K562 (cell line): ENCODE measurements around the gene TRIM2. TPM values are rescaled to one million over a fixed set of nuclear protein-coding genes. Genes with fewer than 3 reads are reported as not detected.

ENCODE experiments used
- ARNT ChIP-seq, 2 experiments: fragments of 450-650 bp; IDR thresholded peaks; 2 replicates each; pipeline ENCODE4 v1.6.1; 2016; ENCODE audit warnings: mild to moderate bottlenecking in 1 of 2
- CBX3 ChIP-seq, 2 experiments: IDR thresholded peaks; 1 replicate in 1 of 2; 2 replicates in 1 of 2; pipeline ENCODE4 v1.6.1; 2012; ENCODE audit warnings: inconsistent platforms in 2 of 2, low read length in 2 of 2, borderline replicate concordance in 1 of 2, control low read depth in 1 of 2
- ELF1 ChIP-seq: fragments of 200-800 bp; sonication (Bioruptor generic); IDR thresholded peaks from 2 replicates; pipeline ENCODE4 v1.6.1; 2016; ENCODE audit warnings: missing genetic modification characterization, missing compliant biosample characterization
- ELF4 ChIP-seq: fragments of 450-650 bp; formaldehyde crosslinking; IDR thresholded peaks from 2 replicates; pipeline ENCODE4 v1.4.0; 2022; ENCODE audit warnings: missing genetic modification characterization
- ETV5 ChIP-seq: sonication (generic); formaldehyde crosslinking; IDR thresholded peaks from 2 replicates; pipeline ENCODE4 v1.4.0; 2020; ENCODE audit warnings: low read depth, mild to moderate bottlenecking, missing genetic modification reagents
- HDAC1 ChIP-seq, 2 experiments: fragments of 450-650 bp; IDR thresholded peaks; 2 replicates each; pipeline ENCODE4 v1.6.1; 2016 to 2017; ENCODE audit warnings: inconsistent platforms in 1 of 2, mild to moderate bottlenecking in 1 of 2, moderate library complexity in 1 of 2
- HNRNPUL1 ChIP-seq: fragments of 200-400 bp; formaldehyde crosslinking; IDR thresholded peaks from 2 replicates; pipeline ENCODE4 v1.6.1; 2017; ENCODE audit warnings: low read length
- KLF1 ChIP-seq: fragments of 450-650 bp; IDR thresholded peaks from 2 replicates; pipeline ENCODE4 v1.6.1; 2016; ENCODE audit warnings: missing genetic modification characterization, missing compliant biosample characterization
- NCOA1 ChIP-seq: fragments of 450-650 bp; IDR thresholded peaks from 2 replicates; pipeline ENCODE4 v1.6.1; 2016; ENCODE audit warnings: low read depth
- OTX1 ChIP-seq: fragments of 450-650 bp; formaldehyde crosslinking; IDR thresholded peaks from 2 replicates; pipeline ENCODE4 v1.4.0; 2022; ENCODE audit warnings: mild to moderate bottlenecking
- POLR3A ChIP-seq: IDR thresholded peaks from 2 replicates; pipeline ENCODE4 v1.6.1; 2011; ENCODE audit warnings: borderline replicate concordance, mild to moderate bottlenecking, moderate library complexity; ENCODE audit not compliant: insufficient read length, insufficient read depth; ENCODE audit errors: extremely low read depth
- SIN3A ChIP-seq, 2 experiments: fragments of 150-350 bp in 1 of 2; IDR thresholded peaks; 2 replicates each; pipeline ENCODE4 v1.6.1; 2011 to 2016; ENCODE audit warnings: borderline replicate concordance in 2 of 2, low read depth in 2 of 2, low read length in 2 of 2, mild to moderate bottlenecking in 2 of 2, moderate library complexity in 2 of 2; ENCODE audit not compliant: control insufficient read depth in 1 of 2
- TBP ChIP-seq: optimal IDR thresholded peaks from 2 replicates; pipeline ENCODE3; 2011; ENCODE audit warnings: low read depth, low read length, improper control_type of control experiment
- TCF7L2 ChIP-seq: fragments of 150-350 bp; IDR thresholded peaks from 2 replicates; pipeline ENCODE4 v1.6.1; 2016; ENCODE audit warnings: low read depth, mild to moderate bottlenecking, low read length, moderate library complexity
- ZBTB17 ChIP-seq: fragments of 450-650 bp; formaldehyde crosslinking; IDR thresholded peaks from 2 replicates; pipeline ENCODE4 v1.4.0; 2020; ENCODE audit warnings: mild to moderate bottlenecking
- ZFX ChIP-seq: sonication (generic); formaldehyde crosslinking; IDR thresholded peaks from 2 replicates; pipeline ENCODE4 v1.8.0; 2022; ENCODE audit warnings: mild to moderate bottlenecking, missing genetic modification reagents, moderate library complexity
- polyA plus RNA-seq, 8 experiments: library from polyadenylated mRNA; depleted of rRNA in 4 of 8; stranded (reverse) in 5 of 8; unstranded in 3 of 8; fragments of >200 nt; fragmentation: Nextera tagmentation in 2 of 8; fragmentation: Illumina TruSeq in 1 of 8; extraction: Ambion mirVana in 2 of 8; extraction: Trizol in 1 of 8; gene quantifications; 2 replicates each; pipeline versions ENCODE4 v1.2.1 to v1.2.3, GENCODE V29; 2011 to 2014; ENCODE audit warnings: inconsistent platforms in 1 of 8, missing spikeins in 1 of 8
- total RNA-seq, 7 experiments: library from RNA; depleted of rRNA in 6 of 7; stranded (reverse); fragments of >200 nt in 6 of 7; fragmentation: Illumina TruSeq in 2 of 7; extraction: Trizol in 2 of 7; gene quantifications; 2 replicates each; pipeline versions ENCODE4 v1.2.1 to v1.2.3, GENCODE V29; 2011 to 2021; ENCODE audit warnings: low replicate concordance in 1 of 7
- TF ChIP-seq, protein P1 (sequence below), 2 experiments: fragments of 450-650 bp in 1 of 2; sonication (generic) in 1 of 2; formaldehyde crosslinking in 1 of 2; IDR thresholded peaks; 2 replicates each; pipeline versions ENCODE4 v1.7.1 to v1.9.0; 2016 to 2022; ENCODE audit warnings: inconsistent platforms in 1 of 2, mild to moderate bottlenecking in 1 of 2, missing genetic modification reagents in 1 of 2
- TF ChIP-seq, protein P2 (sequence below): sonication (generic); formaldehyde crosslinking; IDR thresholded peaks from 2 replicates; pipeline ENCODE4 v1.8.0; 2022; ENCODE audit warnings: missing genetic modification reagents, mild to moderate bottlenecking, borderline replicate concordance

The TRIM2 gene
- total and polyA plus RNA-seq, 9 of the 15 experiments (the other 6 are each of a cell fraction or from before 2014, with no cell fraction given), result 0.01 to 0.41 (median 0.13) TPM; not detected in 1

DNA sequence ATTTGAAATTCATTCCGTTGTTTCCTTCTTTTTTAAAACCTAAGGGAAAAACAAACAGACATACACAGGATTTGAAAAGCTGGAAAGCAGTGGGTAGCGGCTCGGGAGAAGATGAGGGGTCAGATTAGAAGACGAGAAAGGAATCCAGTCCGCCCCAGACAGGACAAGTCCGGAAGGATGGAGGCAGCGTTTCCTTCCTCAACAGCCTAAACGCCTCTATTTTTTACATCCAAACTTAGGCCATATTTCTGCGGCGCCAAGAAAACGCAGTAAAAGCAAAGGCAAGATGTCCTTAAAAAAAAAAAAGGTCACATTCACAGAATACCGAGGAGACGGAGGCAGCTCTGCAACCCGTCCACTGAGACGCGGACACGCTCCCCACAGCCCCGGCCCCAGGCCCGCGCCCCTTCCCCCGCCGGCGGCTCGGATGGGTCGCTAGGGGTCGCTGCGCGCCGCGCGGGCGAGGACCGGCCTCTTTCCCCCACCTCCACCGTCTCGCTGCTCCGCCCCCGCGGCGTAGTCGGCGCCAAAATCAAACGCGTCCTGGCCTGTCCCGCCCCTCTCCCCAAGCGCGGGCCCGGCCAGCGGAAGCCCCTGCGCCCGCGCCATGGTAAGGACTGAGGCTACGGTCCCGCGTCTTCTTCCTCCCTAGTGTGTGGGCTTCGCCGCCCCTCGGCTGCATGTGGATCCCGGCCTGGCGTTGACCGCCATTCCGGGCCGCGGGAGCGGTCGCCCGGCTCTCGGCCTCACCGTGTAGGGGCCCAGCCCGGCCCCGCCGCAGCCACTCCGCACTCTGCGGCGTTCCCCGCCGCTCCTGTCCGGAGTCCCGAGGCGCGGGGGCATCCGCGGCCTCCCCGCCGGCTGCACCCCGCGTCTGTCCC is 140.1 kb downstream of the TRIM2 start, which contains the start of gene MND1 (continued):
- TF ChIP-seq, protein P1, sequence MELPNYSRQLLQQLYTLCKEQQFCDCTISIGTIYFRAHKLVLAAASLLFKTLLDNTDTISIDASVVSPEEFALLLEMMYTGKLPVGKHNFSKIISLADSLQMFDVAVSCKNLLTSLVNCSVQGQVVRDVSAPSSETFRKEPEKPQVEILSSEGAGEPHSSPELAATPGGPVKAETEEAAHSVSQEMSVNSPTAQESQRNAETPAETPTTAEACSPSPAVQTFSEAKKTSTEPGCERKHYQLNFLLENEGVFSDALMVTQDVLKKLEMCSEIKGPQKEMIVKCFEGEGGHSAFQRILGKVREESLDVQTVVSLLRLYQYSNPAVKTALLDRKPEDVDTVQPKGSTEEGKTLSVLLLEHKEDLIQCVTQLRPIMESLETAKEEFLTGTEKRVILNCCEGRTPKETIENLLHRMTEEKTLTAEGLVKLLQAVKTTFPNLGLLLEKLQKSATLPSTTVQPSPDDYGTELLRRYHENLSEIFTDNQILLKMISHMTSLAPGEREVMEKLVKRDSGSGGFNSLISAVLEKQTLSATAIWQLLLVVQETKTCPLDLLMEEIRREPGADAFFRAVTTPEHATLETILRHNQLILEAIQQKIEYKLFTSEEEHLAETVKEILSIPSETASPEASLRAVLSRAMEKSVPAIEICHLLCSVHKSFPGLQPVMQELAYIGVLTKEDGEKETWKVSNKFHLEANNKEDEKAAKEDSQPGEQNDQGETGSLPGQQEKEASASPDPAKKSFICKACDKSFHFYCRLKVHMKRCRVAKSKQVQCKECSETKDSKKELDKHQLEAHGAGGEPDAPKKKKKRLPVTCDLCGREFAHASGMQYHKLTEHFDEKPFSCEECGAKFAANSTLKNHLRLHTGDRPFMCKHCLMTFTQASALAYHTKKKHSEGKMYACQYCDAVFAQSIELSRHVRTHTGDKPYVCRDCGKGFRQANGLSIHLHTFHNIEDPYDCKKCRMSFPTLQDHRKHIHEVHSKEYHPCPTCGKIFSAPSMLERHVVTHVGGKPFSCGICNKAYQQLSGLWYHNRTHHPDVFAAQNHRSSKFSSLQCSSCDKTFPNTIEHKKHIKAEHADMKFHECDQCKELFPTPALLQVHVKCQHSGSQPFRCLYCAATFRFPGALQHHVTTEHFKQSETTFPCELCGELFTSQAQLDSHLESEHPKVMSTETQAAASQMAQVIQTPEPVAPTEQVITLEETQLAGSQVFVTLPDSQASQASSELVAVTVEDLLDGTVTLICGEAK (IDR thresholded peaks at IDR 0.05), result no peak
- TF ChIP-seq, protein P1 (CRISPR knock-in tag; IDR thresholded peaks at IDR 0.05), result no peak
- TF ChIP-seq ARNT (IDR thresholded peaks at IDR 0.05) (no peak), ZFX (CRISPR knock-in tag) (peak; percentile 98), SIN3A (IDR thresholded peaks at IDR 0.05; ENCODE audit: borderline replicate concordance in 2 of 2, control insufficient read depth in 1 of 2, low read depth in 2 of 2, low read length in 2 of 2) (peak in 1 of 2 experiments; percentile 69; a peak in 2 of 4 replicates), TBP (peak; percentile 79), HNRNPUL1 (no peak), HDAC1 (IDR thresholded peaks at IDR 0.05) (peak in 1 of 2 experiments; percentile 97; a peak in 2 of 4 replicates), POLR3A (no peak), CBX3 (IDR thresholded peaks at IDR 0.05; ENCODE audit: borderline replicate concordance in 1 of 2, low read length in 2 of 2) (no peak), ELF1 (0 out of 2 replicates have a peak, but pooled peaks have one; percentile 12), ETV5 (CRISPR knock-in tag) (peak; percentile 77; the same call in 1 of the 2 replicates), OTX1 (CRISPR knock-in tag) (no peak), ZBTB17 (CRISPR knock-in tag) (no peak), TCF7L2 (no peak), NCOA1 (no peak), ELF4 (no peak), KLF1 (tag) (no peak)
- TF ChIP-seq, protein P2, sequence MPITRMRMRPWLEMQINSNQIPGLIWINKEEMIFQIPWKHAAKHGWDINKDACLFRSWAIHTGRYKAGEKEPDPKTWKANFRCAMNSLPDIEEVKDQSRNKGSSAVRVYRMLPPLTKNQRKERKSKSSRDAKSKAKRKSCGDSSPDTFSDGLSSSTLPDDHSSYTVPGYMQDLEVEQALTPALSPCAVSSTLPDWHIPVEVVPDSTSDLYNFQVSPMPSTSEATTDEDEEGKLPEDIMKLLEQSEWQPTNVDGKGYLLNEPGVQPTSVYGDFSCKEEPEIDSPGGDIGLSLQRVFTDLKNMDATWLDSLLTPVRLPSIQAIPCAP (CRISPR knock-in tag), result peak; percentile 54; the same call in 1 of the 2 replicates
